Right renal cortex interstitium (tissue), 3 donors: ENCODE data around the gene FAM236C. TPM values are rescaled to one million over a fixed set of nuclear protein-coding genes. Genes with fewer than 3 reads are reported as not detected.
"Not testable (repeated sequence)": the region's sequence is repeated elsewhere in the genome, so short reads cannot be mapped to it uniquely, and the experiment has no call there.

Experiments used
- DNase-seq, 3 donors: peaks; one replicate each; pipeline ENCODE4 v3.0.0-alpha.2; 2013; ENCODE audit warnings: low read depth in 3 of 3, low spot score in 2 of 3
- polyA plus RNA-seq, 3 donors: library from polyadenylated mRNA; unstranded; fragments of 120-200 nt; gene quantifications; one replicate each; pipeline ENCODE4 v1.2.1, GENCODE V29; 2013; ENCODE audit not compliant: insufficient read length in 3 of 3

FAM236C gene
- not detected for polyA plus RNA-seq

DNA sequence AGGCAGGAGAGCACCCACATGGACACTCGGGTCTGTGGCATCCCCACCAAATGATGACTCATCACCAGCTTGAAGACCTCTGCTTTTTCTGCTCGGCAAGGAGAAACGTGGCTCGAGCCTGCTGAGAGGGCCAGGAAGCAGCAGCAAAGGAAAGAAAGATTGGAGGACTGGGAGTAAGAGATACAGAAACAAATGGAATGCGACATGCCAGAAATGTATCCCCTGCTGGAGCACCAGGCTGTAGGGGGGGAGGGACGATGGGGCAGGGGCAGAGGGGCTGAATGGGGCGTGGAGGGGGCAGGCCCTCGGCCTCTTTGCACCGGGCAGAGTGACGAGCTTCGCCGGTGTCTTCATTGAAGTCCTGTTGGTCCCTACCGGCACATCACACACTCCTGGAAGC is at the start of gene FAM236C:
Gene FAM236C, plus strand, starts transcription at position 301 of the 400 bp plus-strand sequence. CDS start 100 bp downstream, outside the sequence.
- not testable (repeated sequence) for DNase-seq

DNA sequence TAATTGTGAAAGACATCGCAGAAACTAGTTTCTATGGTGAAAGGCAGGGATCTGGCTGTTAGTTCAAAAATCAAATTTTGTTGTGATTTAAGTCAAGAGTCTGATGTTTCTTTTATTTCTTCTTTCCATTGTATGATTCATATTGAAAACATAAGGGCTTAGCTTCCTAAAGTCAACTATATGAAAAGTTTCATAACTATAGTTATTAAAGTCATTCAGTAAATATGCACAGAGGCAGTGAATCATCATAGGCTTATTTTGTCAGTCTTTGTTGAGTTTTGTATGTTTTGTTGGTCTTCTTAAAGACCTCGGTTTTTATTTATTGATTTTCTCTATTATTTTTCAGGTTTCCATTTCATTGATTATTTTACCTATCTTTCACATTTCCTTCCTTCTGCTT is 29.5 kb upstream of the FAM236C start:
- DNase-seq: not testable (repeated sequence)

DNA sequence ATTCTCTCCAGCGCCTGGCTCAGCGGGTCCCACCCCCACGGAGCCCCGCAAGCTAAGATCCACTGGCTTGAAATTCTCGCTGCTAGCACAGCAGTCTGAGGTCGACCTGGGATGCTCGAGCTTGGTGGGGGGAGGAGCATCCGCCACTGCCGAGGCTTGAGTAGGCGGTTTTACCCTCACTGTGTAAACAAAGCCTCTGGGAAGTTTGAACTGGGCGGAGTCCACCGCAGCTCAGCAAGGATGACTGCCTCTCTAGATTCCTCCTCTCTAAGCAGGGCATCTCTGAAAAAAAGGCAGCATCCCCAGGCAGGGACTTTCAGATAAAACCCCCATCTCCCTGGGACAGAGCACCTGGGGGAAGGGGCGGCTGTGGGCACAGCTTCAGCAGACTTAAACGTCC is 22.7 kb upstream of the FAM236C start:
- not testable (repeated sequence) for DNase-seq

DNA sequence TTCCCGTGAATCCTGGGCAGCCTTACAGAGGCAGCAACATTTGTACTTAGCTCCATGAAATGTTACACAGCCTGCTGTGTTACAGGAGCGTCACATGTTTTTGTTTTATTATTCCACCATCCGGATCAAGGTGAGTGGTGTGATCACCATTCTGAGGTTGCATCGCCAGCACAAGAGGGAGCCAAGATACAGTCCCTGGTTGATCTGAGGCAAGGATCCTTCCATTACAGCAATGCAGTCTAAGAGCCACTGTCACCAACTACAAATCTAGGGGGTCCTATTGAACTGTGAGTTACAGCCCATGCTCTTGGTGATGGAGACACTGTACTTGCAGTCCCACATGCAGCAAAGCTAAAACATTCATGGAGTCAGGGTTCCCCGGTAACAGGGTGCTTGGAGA is 3.7 kb downstream of the FAM236C start:
- DNase-seq: not testable (repeated sequence)

DNA sequence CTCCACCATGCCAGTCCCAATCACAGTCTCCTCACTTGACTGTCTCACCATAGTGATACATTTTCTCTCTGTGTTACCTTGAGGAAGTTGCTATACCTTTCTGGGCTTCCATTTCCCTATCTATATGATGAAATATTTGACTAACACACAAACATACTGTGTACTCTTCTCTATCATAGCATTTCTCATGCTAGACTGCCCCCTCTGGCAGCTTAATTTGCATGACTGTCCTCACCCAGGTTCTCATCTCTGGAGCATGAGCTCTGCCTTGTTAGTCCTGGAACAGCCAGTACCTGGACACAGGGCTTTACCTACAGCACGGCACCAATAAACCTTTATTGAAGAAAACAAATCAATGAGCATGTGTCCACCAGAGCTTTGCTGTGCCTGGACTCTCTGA is 19.9 kb downstream of the FAM236C start:
- DNase-seq: not testable (repeated sequence)

DNA sequence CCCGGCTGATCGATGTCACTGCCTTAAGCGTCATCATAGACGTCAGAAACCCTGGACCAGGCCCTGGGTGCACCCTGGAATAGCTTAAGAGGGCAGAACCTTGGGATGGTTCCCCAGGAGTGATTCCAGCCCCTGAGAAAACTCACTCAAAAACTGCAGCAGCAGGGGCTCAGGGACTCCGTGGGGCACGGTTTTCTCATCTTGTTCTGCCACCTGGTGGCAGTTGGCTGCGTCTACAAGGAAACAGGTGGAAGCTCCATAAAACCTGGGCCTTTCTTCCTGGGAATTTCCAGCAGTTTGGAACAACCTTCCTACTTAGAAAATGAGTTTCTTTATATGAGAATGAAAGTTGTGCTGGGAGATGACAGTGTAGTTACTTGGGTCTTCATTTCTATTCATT is 24.0 kb downstream of the FAM236C start:
- DNase-seq: not testable (repeated sequence)

DNA sequence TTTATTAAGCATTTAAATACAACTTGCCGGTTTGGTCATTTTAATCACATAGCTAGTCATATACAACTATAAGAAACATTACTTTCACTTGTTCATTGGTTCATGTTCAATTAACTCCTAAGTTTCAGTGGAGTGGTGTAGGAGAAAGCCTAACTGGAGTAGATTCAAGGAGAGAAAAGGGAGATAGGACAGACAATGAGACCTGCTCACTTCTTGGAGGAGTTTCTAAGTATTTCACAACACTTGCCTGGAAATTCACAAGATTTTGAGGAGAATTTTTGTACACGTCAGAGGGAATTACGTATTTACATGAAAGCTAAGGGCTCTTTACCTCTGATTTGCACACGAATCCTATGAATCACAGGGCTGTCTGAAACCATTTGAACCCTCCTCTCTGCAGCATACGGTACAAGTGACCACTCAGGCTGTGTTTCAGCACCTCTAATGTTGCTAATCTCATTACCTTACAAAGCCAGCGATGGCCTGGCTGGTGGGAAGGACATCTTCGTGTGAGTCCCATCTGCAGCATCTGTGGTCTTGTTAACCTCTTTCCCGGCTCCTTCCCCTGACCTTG is 24.6 kb downstream of the FAM236C start:
- DNase-seq: not testable (repeated sequence)

DNA sequence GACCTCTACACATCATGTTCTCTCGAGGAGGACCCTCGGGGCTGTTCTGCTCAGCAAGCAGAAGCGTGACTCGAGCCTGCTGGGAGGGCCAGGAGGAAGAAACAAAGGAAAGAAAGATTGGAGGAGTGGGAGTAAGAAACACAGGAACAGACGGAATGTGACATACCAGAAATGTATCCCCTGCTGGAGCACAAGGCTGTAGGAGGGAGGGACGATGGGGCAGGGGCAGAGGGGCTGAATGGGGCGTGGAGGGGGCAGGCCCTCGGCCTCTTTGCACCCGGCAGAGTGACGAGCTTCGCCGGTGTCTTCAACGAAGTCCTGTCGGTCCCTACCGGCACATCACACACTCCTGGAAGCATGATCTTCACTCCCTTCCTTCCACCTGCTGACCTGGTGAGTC is 25.5 kb downstream of the FAM236C start, which contains the start of gene FAM236A:
Gene FAM236A, plus strand, starts transcription at position 301 of the 400 bp plus-strand sequence. Its CDS starts 57 bp downstream, at position 358.
- not testable (repeated sequence) for DNase-seq

GRCh38 chrX:72942272-72942671 is 29.9 kb downstream of the FAM236C start:
- not testable (repeated sequence) for DNase-seq

DNA sequence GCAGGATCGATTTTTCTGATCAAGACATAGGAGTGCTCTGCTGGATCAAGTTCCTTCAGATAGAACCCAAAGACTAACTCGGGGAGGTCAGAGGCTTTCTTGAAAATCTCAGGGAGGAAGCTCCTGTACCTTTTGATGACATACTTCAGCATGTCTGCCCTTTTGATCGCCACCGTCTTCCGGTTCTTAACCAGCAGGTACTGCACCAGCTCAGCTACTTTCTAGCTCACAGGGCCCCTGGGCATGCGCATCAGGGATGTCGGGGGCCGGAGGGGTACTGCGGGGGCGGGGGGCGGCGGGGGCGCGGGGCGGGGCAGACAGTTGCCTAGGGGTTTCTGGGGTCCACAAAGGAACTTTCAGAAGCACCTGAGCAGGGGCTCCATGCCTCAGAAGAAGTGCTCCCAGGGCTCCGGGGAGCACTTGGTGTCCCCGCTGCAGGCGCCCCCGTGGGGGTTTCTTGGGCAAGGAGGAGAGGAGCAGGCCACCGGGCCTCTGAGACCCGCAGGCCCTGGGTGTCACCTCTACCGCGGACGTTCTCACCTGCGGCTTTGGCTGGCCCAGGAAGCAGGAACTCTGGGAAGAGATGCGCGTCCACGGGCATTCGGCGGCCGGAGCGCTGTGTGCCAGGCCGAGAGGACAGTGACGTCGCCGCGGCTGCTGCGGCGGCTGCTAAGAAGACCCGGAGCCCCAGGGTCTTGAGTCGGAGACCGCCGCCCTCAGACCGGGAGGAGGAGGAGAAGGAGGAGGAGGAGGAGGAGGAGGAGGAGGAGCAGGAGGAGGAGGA is 30.8 kb downstream of the FAM236C start:
- not testable (repeated sequence) for DNase-seq

GRCh38 chrX:72943819-72944169 is 31.4 kb downstream of the FAM236C start, which contains the start of gene DMRTC1:
Gene DMRTC1 (minus strand): TSS chrX:72943837. CDS start chrX:72875694, 68,143 bp downstream.
- DNase-seq: not testable (repeated sequence)

- not testable (repeated sequence) for DNase-seq
Measured at GRCh38 chrX:72959971-72960370, 47.6 kb downstream of the FAM236C start.

Other genes with a start within 250 kb of the FAM236C start
- gene PHKA1, start 198.3 kb upstream of the FAM236C start, polyA plus RNA-seq: 1 to 10 TPM; 5.0 to 6.1 (median 5.6) TPM
- gene DMRTC1B, start 135.7 kb upstream of the FAM236C start, polyA plus RNA-seq: 1 to 10 TPM; 3.8 to 4.6 (median 4.1) TPM
- gene FAM236B, start 130.0 kb upstream of the FAM236C start, polyA plus RNA-seq: not detected
- not detected for gene FAM236D, start 104.4 kb upstream of the FAM236C start, polyA plus RNA-seq
- gene FAM236A, start 25.6 kb downstream of the FAM236C start, polyA plus RNA-seq: not detected
- under 1 TPM in 2 of 3 donors, not detected in 1; 0.33 to 0.46 TPM for gene DMRTC1, start 31.2 kb downstream of the FAM236C start, polyA plus RNA-seq
- gene PABPC1L2B, start 90.3 kb downstream of the FAM236C start, polyA plus RNA-seq: not detected
- gene PABPC1L2A, start 166.9 kb downstream of the FAM236C start, polyA plus RNA-seq: not detected